Endothelial cell of coronary artery (primary cell): Measurements from ENCODE around the gene LRRC74B. TPM values are rescaled to one million over a fixed set of nuclear protein-coding genes. Genes with fewer than 3 reads are reported as not detected.

ENCODE experiments used
- total RNA-seq: library from RNA; depleted of rRNA; stranded (reverse); fragments of >200 nt; gene quantifications from 2 replicates; pipeline ENCODE4 v1.2.3, GENCODE V29; 2014

Gene LRRC74B, protein sequence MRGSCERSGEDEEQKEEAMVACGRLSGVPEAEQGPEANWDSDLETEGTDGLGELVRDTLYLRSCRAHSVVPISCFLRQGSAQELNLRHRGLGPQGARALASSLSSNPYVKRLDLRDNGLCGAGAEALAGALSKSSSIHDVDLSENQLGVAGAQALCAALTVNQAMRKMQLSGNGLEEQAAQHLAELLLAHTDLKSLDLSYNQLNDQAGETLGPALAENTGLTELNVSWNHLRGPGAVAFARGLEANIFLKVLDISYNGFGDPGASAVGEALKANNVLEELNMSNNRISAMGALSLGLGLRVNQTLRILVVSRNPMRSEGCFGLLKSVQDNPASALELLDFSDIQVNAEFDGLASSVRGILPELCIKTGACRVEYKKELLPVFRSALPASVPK
- not detected in 2 replicates for total RNA-seq

GRCh38 chr22:21045585-21046294 is at the start of gene LRRC74B:
Gene LRRC74B (plus strand): TSS chr22:21045946. CDS start chr22:21045987, 41 bp downstream.

DNA sequence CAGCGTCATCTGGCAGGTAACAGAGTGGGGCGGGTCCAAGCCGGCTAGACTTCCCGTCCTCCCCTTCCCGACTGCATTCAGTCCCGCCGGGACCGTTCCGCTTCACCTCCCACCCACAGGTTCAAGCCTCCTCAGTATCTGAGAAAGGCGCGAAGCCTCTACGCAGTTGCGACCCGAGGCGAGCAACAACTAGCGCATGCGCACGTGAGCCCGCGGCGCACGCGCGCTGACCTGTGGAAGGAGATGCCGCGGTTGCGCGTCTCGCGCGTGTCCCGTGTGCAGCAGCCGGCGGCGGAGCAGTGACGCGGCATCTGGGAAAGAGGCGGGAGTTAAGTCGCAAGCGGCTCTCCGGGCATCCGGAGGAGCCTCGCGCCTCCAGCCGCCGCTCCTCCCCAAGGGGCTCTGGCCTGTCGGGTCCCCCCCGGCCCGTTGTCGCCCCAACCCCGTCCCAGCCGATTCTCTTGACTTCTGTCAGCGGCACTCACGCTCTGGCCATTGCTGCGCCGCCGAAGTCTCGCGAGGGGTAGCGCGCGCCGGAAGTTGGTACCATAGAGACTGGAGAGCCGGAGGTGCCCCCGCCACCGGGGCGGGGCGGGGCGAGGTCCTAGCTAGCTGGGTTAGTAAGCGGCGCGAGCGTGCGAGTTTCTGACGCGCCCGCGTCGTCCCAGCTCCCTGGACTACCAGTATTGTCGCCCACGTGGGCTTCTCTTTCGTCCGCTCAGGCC is 44.0 kb upstream of the LRRC74B start, which contains the start of gene THAP7:
TSS of gene THAP7 (minus strand) at position 518 of the 725 bp plus-strand sequence. CDS start at position 311, 207 bp downstream.

GRCh38 chr22:21014726-21015465 is 30.9 kb upstream of the LRRC74B start, which contains the start of gene P2RX6:
Gene P2RX6 (plus strand): TSS chr22:21015165. CDS start chr22:21015175, 10 bp downstream.

GRCh38 chr22:21032037-21032867 is 13.5 kb upstream of the LRRC74B start, which contains the start of gene SLC7A4:
Gene SLC7A4 (minus strand): TSS chr22:21032561. CDS start chr22:21031812, 749 bp downstream.

Other genes with a start within 250 kb of the LRRC74B start
- 24.4 and 29.2 TPM in 2 replicates for gene PI4KA, start 187.1 kb upstream of the LRRC74B start, total RNA-seq
- gene SNAP29, start 186.9 kb upstream of the LRRC74B start, total RNA-seq, result 5.5 and 6.6 TPM in 2 replicates
- 34.7 and 40.7 TPM in 2 replicates for gene CRKL, start 128.5 kb upstream of the LRRC74B start, total RNA-seq
- 0.09 and 0.47 TPM in 2 replicates for gene AIFM3, start 78.7 kb upstream of the LRRC74B start, total RNA-seq
- 43.7 and 70.3 TPM in 2 replicates for gene LZTR1, start 63.6 kb upstream of the LRRC74B start, total RNA-seq
- 14.3 and 15.6 TPM in 2 replicates for gene THAP7, start 43.8 kb upstream of the LRRC74B start, total RNA-seq
- gene P2RX6, start 30.8 kb upstream of the LRRC74B start, total RNA-seq, result under 0.01 and 0.09 TPM in 2 replicates
- not detected in 2 replicates for gene SLC7A4, start 13.4 kb upstream of the LRRC74B start, total RNA-seq